NB4 (cell line): ENCODE measurements around the gene CNIH1.

Experiments
- MYC ChIP-seq: IDR thresholded peaks from 2 replicates; pipeline ENCODE4 v1.6.1; 2011; ENCODE audit warnings: low read depth, low read length
- POLR2A ChIP-seq: IDR thresholded peaks from 2 replicates; pipeline ENCODE4 v1.6.1; 2011; ENCODE audit warnings: mild to moderate bottlenecking; ENCODE audit not compliant: insufficient read length; ENCODE audit errors: extremely low read depth
- TF ChIP-seq, protein P1 (sequence below): IDR thresholded peaks from one replicate; pipeline ENCODE4 v1.5.1; 2012; ENCODE audit warnings: low read depth, low read length
- TF ChIP-seq, protein P2 (sequence below): IDR thresholded peaks from 2 replicates; pipeline ENCODE4 v1.6.1; 2011; ENCODE audit warnings: low read depth, low read length

DNA sequence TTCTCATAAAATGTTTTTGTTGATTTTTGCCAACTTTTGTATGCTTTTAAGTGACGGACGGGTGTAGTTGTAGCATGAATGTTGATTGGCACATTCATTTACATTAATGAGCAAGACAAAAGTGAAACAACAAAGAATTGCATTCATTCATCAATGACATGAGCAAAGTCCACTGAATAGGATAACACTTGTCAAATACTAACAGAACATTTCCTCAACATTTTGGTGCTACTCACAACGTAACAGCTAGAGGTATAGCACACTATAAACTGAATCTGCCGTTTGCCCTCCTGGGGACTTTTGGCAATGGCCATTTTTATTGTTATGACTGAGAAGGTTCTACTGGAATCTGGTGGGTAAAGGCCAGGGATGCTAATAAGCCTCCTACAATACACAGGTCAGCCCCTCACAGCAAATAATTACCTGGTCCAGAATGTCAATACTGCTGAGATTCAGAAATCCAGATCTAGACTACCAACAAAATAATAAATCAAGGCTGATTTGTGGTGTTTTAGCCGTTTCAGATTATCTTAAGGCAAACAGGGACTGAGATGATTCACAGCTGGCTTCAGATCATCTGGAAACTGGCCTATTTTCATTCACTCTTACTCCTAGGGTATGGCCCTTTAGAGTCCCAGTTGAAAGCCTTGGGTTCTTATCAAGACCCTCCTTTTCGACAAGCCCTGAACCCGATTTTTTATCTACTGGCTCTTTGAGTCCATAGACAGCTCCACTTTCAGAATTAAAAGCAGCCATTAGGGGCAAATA is 66.9 kb downstream of the CNIH1 start:
- TF ChIP-seq, protein P1, sequence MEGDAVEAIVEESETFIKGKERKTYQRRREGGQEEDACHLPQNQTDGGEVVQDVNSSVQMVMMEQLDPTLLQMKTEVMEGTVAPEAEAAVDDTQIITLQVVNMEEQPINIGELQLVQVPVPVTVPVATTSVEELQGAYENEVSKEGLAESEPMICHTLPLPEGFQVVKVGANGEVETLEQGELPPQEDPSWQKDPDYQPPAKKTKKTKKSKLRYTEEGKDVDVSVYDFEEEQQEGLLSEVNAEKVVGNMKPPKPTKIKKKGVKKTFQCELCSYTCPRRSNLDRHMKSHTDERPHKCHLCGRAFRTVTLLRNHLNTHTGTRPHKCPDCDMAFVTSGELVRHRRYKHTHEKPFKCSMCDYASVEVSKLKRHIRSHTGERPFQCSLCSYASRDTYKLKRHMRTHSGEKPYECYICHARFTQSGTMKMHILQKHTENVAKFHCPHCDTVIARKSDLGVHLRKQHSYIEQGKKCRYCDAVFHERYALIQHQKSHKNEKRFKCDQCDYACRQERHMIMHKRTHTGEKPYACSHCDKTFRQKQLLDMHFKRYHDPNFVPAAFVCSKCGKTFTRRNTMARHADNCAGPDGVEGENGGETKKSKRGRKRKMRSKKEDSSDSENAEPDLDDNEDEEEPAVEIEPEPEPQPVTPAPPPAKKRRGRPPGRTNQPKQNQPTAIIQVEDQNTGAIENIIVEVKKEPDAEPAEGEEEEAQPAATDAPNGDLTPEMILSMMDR = no peak
- TF ChIP-seq, protein P2, sequence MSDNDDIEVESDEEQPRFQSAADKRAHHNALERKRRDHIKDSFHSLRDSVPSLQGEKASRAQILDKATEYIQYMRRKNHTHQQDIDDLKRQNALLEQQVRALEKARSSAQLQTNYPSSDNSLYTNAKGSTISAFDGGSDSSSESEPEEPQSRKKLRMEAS = no peak
- TF ChIP-seq POLR2A (no peak), MYC (no peak)
